ENCODE data around the gene MAPK4. TPM values are rescaled to one million over a fixed set of nuclear protein-coding genes. Genes with fewer than 3 reads are reported as not detected.

MAPK4 gene
- total and polyA plus RNA-seq, 7 donors, result 0.60 to 16.1 (median 8.8) TPM; not detected in 1

DNA sequence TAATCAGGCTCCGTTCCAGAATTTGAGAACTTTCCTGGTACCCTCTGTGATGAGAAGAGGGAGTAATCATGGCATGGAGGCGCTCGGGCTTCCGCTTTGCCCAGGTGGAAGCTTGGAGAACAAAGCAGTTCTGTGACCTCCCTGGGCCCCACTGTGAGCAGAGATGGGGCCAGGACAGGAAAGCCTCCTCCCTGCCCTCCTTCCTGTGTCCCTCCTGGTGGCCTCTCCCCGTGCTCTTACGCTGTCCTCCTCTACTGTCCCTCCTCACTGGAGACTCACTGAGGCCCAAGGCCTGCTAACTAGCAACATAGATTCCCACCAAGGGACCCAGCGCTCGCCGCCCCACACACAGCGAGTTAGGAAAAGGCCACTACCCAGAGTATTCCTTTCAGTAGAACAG is 119.8 kb downstream of the MAPK4 start:
- 87 to 96% methylated on average over 10 of the region's 10 CpGs for WGBS, 2 donors
- DNase-seq, result no peak
- Histone ChIP-seq H3K9me3 (no peaks in the 10 kb centered on the region), H3K36me3 (no peaks in the 10 kb centered on the region), H3K4me1 (no peaks in the 10 kb centered on the region), H3K27me3 (no peaks in the 10 kb centered on the region), H3K4me3 (no peak overlapping the region), H3K27ac (no peak overlapping the region)
- intact Hi-C loops (cut with DNase I), result no loop called here
- TF ChIP-seq POLR2AphosphoS5 (IDR thresholded peaks at IDR 0.05), result no peak
- no peak for TF ChIP-seq POLR2A (IDR thresholded peaks at IDR 0.05)
- TF ChIP-seq, protein P1, sequence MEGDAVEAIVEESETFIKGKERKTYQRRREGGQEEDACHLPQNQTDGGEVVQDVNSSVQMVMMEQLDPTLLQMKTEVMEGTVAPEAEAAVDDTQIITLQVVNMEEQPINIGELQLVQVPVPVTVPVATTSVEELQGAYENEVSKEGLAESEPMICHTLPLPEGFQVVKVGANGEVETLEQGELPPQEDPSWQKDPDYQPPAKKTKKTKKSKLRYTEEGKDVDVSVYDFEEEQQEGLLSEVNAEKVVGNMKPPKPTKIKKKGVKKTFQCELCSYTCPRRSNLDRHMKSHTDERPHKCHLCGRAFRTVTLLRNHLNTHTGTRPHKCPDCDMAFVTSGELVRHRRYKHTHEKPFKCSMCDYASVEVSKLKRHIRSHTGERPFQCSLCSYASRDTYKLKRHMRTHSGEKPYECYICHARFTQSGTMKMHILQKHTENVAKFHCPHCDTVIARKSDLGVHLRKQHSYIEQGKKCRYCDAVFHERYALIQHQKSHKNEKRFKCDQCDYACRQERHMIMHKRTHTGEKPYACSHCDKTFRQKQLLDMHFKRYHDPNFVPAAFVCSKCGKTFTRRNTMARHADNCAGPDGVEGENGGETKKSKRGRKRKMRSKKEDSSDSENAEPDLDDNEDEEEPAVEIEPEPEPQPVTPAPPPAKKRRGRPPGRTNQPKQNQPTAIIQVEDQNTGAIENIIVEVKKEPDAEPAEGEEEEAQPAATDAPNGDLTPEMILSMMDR (IDR thresholded peaks at IDR 0.05), result no peak
- no peak for TF ChIP-seq EP300 (IDR thresholded peaks at IDR 0.05)

DNA sequence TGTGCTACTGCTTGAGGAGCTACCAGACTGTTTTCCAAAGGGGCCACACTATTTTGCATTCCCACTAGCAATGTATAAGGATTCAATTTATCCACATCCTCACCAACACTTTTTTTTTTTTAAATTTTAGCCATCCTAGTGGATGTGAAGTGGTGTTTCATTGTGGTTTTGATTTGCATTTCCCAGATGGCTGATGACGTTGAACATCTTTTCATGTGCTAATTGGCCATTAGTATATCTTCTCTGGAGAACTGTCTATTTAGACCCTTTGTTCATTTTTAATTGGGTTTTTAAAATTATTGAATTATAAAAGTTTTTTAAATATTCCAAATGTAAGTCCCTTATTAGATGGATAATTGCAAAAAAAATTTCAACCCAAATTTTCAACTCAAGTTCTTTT is 121.1 kb downstream of the MAPK4 start:
- TF ChIP-seq, protein P1 (IDR thresholded peaks at IDR 0.05), result no peak
- TF ChIP-seq POLR2AphosphoS5 (IDR thresholded peaks at IDR 0.05) (no peak), POLR2A (IDR thresholded peaks at IDR 0.05) (no peak), EP300 (IDR thresholded peaks at IDR 0.05) (no peak)
- Histone ChIP-seq H3K9me3 (no peaks in the 10 kb centered on the region), H3K36me3 (no peaks in the 10 kb centered on the region)

DNA sequence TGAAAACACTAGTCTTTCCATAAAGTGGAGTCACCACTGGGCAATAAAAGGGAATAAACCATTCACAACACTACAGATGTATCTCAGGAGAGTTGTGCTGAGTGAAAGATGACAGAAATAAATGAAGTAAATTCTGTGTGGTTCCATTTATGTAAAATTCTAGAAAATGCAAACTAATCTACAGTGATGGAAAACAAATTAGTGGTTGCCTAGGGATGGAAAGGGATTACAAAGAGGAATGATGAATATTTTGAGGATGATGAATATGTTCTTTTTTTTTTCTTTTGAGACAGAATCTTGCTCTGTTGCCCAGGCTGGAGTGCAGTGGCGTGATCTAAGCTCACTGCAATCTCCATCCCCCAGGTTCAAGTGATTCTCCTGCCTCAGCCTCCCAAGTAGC is 123.0 kb downstream of the MAPK4 start:
- H3K9me3 ChIP-seq, result no peaks in the 10 kb centered on the region
- H3K27me3 ChIP-seq, result no peaks in the 10 kb centered on the region
- no peaks in the 10 kb centered on the region for H3K4me1 ChIP-seq
- intact Hi-C loops (cut with DNase I), result no loop called here
- no peak for DNase-seq
- 79 to 94% methylated on average over 1 of the region's 1 CpG for WGBS, 2 donors
- TF ChIP-seq POLR2A (IDR thresholded peaks at IDR 0.05) (no peak), EP300 (IDR thresholded peaks at IDR 0.05) (no peak), POLR2AphosphoS5 (IDR thresholded peaks at IDR 0.05) (no peak)
- TF ChIP-seq, protein P1 (IDR thresholded peaks at IDR 0.05), result no peak
- H3K36me3 ChIP-seq, result no peaks in the 10 kb centered on the region
- H3K27ac ChIP-seq, result no peak overlapping the region
- no peak overlapping the region for H3K4me3 ChIP-seq

More for the DNA sequence above, 121.1 kb downstream of the MAPK4 start:
- WGBS, 2 donors, result 77 to 86% methylated on average over 1 of the region's 1 CpG
- H3K4me1 ChIP-seq, result no peaks in the 10 kb centered on the region
- intact Hi-C loops (cut with DNase I), result no loop called here
- no peak for DNase-seq
- H3K27ac ChIP-seq, result no peak overlapping the region
- no peak overlapping the region for H3K4me3 ChIP-seq
- no peaks in the 10 kb centered on the region for H3K27me3 ChIP-seq

DNA sequence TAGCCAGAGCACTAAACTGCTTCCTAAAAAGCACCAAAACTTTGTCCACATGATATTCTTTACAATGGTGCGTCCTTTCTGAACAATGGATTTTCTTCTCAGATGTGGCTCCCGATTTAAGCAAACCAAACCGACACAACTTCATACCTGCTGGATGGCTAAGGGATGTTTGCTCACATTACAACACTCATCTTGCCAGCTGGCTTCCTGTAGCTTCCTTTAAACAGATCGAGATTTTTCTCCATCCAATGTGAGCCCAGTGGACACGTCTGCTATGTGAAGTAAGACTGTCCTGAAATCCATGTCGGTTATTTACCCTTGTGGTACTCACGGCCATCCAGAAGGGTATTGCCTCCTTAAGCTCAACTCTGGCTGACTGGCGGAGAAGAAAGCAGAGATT is 126.5 kb downstream of the MAPK4 start:
- H3K9me3 ChIP-seq, result no peaks in the 10 kb centered on the region
- 76 to 84% methylated on average over 8 of the region's 8 CpGs for WGBS, 2 donors
- H3K27ac ChIP-seq, result no peak overlapping the region
- TF ChIP-seq EP300 (IDR thresholded peaks at IDR 0.05), result no peak
- H3K36me3 ChIP-seq, result no peaks in the 10 kb centered on the region
- no peak overlapping the region for H3K4me3 ChIP-seq
- no peaks in the 10 kb centered on the region for H3K27me3 ChIP-seq
- no peaks in the 10 kb centered on the region for H3K4me1 ChIP-seq
- DNase-seq, result no peak
- intact Hi-C loops (cut with DNase I), result no loop called here

DNA sequence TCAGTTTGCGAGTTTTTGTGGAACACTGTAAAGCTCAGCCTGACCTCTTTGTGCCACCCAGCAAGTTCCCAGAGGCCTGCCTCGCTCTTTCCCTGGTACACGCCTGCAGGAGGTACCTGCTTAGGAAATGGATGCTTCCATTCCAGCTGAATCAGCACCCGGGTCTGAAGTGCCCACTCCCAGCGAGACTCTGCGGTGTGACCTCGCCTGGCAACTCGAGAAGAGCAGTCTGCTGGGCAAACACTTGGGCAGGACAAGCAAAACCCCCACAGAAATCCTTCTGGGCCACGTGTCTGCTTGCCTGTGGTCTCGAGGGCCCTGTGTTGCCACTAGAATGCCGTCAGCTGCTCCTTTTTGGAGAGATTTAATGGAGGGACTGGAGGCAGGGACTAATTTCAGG is 127.6 kb downstream of the MAPK4 start:
- TF ChIP-seq POLR2AphosphoS5 (IDR thresholded peaks at IDR 0.05) (no peak), EP300 (IDR thresholded peaks at IDR 0.05) (no peak), POLR2A (IDR thresholded peaks at IDR 0.05) (no peak)
- TF ChIP-seq, protein P1 (IDR thresholded peaks at IDR 0.05), result no peak
- Histone ChIP-seq H3K27ac (no peak overlapping the region), H3K27me3 (no peaks in the 10 kb centered on the region), H3K4me1 (no peaks in the 10 kb centered on the region), H3K9me3 (no peaks in the 10 kb centered on the region), H3K4me3 (no peak overlapping the region), H3K36me3 (no peaks in the 10 kb centered on the region)
- DNase-seq, result peak; percentile 24
- WGBS, 2 donors, result 81 to 82% methylated on average over 11 of the region's 11 CpGs
- intact Hi-C loops (cut with DNase I), result no loop called here

Measured in sigmoid colon (tissue), 7 donors.